K562 (cell line): Measurements from ENCODE around the gene ZDHHC14. TPM values are rescaled to one million over a fixed set of nuclear protein-coding genes. Genes with fewer than 3 reads are reported as not detected.

Experiments
- ARNT ChIP-seq, 2 experiments: fragments of 450-650 bp; IDR thresholded peaks; 2 replicates each; pipeline ENCODE4 v1.6.1; 2016; ENCODE audit warnings: mild to moderate bottlenecking in 1 of 2
- CTBP1 ChIP-seq: fragments of 450-650 bp; IDR thresholded peaks from 2 replicates; pipeline ENCODE4 v1.6.1; 2016; ENCODE audit warnings: borderline replicate concordance
- FOSL1 ChIP-seq: fragments of 200-800 bp; sonication (Bioruptor generic); conservative IDR thresholded peaks from 2 replicates; pipeline ENCODE4 v1.6.1; 2016; ENCODE audit warnings: missing genetic modification characterization, missing compliant biosample characterization
- GABPA ChIP-seq: fragments of 200-800 bp; sonication (Bioruptor generic); conservative IDR thresholded peaks from 2 replicates; pipeline ENCODE4 v1.6.1; 2016; ENCODE audit warnings: low read depth, missing genetic modification characterization, missing compliant biosample characterization
- HDGF ChIP-seq: fragments of 450-650 bp; IDR thresholded peaks from 2 replicates; pipeline ENCODE4 v1.6.1; 2016
- MECOM ChIP-seq: fragments of 250-450 bp; sonication (Bioruptor Pico); IDR thresholded peaks from 2 replicates; pipeline ENCODE4 v1.8.0; 2022; ENCODE audit warnings: inconsistent platforms
- NR2C2 ChIP-seq, 2 experiments: fragments of 200-800 bp in 1 of 2; sonication (Bioruptor generic) in 1 of 2; sonication (generic) in 1 of 2; formaldehyde crosslinking in 1 of 2; IDR thresholded peaks; 2 replicates each; pipeline versions ENCODE4 v1.6.1 to v1.8.0; 2016 to 2022; ENCODE audit warnings: mild to moderate bottlenecking in 1 of 2, missing compliant biosample characterization in 1 of 2, missing genetic modification characterization in 1 of 2, missing genetic modification reagents in 1 of 2
- OTX1 ChIP-seq: fragments of 450-650 bp; formaldehyde crosslinking; IDR thresholded peaks from 2 replicates; pipeline ENCODE4 v1.4.0; 2022; ENCODE audit warnings: mild to moderate bottlenecking
- RBBP5 ChIP-seq: fragments of 200-600 bp; sonication (generic); IDR thresholded peaks from 2 replicates; pipeline ENCODE4 v1.6.1; 2012; ENCODE audit warnings: borderline replicate concordance, mild to moderate bottlenecking, low read length, control low read depth, inconsistent platforms; ENCODE audit not compliant: insufficient read depth, poor library complexity, severe bottlenecking
- ZC3H11A ChIP-seq: IDR thresholded peaks from 2 replicates; pipeline ENCODE4 v1.6.1; 2012; ENCODE audit warnings: low read depth, low read length, improper control_type of control experiment
- ZKSCAN3 ChIP-seq: fragments of 250-450 bp; sonication (Bioruptor Pico); IDR thresholded peaks from 2 replicates; pipeline ENCODE4 v1.4.0; 2020
- ZNF584 ChIP-seq: fragments of 200-800 bp; sonication (Bioruptor generic); IDR thresholded peaks from 2 replicates; pipeline ENCODE4 v1.6.1; 2016; ENCODE audit warnings: low read depth, mild to moderate bottlenecking, missing genetic modification characterization, missing compliant biosample characterization
- ZNF717 ChIP-seq: fragments of 250-450 bp; sonication (Bioruptor Pico); IDR thresholded peaks from 2 replicates; pipeline ENCODE4 v1.5.0; 2021
- ZSCAN29 ChIP-seq: fragments of 450-650 bp; IDR thresholded peaks from 2 replicates; pipeline ENCODE4 v1.6.1; 2017
- polyA plus RNA-seq, 8 experiments: library from polyadenylated mRNA; depleted of rRNA in 4 of 8; stranded (reverse) in 5 of 8; unstranded in 3 of 8; fragments of >200 nt; fragmentation: Nextera tagmentation in 2 of 8; fragmentation: Illumina TruSeq in 1 of 8; extraction: Ambion mirVana in 2 of 8; extraction: Trizol in 1 of 8; gene quantifications; 2 replicates each; pipeline versions ENCODE4 v1.2.1 to v1.2.3, GENCODE V29; 2011 to 2014; ENCODE audit warnings: inconsistent platforms in 1 of 8, missing spikeins in 1 of 8
- total RNA-seq, 7 experiments: library from RNA; depleted of rRNA in 6 of 7; stranded (reverse); fragments of >200 nt in 6 of 7; fragmentation: Illumina TruSeq in 2 of 7; extraction: Trizol in 2 of 7; gene quantifications; 2 replicates each; pipeline versions ENCODE4 v1.2.1 to v1.2.3, GENCODE V29; 2011 to 2021; ENCODE audit warnings: low replicate concordance in 1 of 7
- TF ChIP-seq, protein P1 (sequence below): fragments of 250-450 bp; sonication (Bioruptor Pico); IDR thresholded peaks from 2 replicates; pipeline ENCODE4 v1.9.0; 2021; ENCODE audit warnings: mild to moderate bottlenecking, inconsistent platforms
- TF ChIP-seq, protein P2 (sequence below): sonication (generic); formaldehyde crosslinking; IDR thresholded peaks from 2 replicates; pipeline ENCODE4 v1.9.0; 2022; ENCODE audit warnings: mild to moderate bottlenecking, missing genetic modification reagents
- TF ChIP-seq, protein P3 (sequence below): fragments of 450-650 bp; IDR thresholded peaks from 2 replicates; pipeline ENCODE4 v1.6.1; 2016; ENCODE audit warnings: borderline replicate concordance
- TF ChIP-seq, protein P4 (sequence below), 2 experiments: fragments of 450-650 bp; conservative IDR thresholded peaks; 2 replicates each; pipeline ENCODE4 v1.6.1; 2017; ENCODE audit warnings: mild to moderate bottlenecking in 2 of 2, moderate library complexity in 2 of 2

ZDHHC14 gene
- total and polyA plus RNA-seq, 9 of the 15 experiments (the other 6 are each of a cell fraction or from before 2014, with no cell fraction given), result 0.92 to 23.1 (median 13.8) TPM

DNA sequence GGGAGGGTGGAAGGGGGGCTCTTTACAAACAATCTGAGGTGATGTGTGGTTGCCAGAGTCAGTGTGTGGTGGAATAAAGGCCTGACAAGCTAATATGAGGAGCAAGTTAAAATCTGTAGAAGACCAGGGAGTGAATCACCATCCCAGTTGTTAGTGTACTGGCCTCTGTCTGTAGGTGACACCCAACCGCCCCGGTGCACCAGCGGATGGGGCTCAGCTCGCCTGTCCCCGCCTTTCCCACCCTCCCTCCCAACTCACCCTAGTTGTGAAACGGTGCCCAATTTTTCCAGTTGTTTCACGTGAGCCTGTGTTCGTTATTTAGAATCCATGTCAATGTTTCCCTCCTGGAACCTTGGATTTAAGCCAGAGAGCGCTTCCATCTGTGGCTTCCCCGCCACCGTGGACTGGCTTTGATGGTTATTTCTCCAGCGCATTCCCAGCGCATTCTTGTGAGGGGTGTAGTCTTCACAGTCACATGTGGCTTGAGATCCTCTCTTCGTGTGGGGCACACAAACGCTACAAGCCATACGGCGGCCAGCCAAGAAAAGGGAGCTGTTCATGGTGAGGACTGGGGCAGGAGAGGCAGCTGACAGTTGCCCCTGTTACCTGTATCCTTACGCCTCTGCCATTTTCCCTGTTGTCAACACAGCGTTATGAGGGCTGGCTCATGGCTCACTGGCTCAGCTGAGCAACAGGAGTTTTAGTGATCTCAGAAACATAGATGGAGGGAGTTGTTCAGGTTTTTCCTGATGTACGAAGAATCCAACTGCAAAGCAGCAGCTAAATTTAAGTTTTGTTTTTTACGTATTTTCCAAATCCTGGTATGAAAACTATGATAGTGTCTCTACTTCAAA is 137.6 kb downstream of the ZDHHC14 start (continued):
- TF ChIP-seq MECOM (CRISPR knock-in tag) (peak; percentile 82; the same call in 1 of the 2 replicates), ZNF584 (CRISPR knock-in tag) (peak; percentile 35), ZKSCAN3 (CRISPR knock-in tag) (no peak), ZC3H11A (no peak), GABPA (tag) (0 out of 2 replicates have a peak, but pooled peaks have one; percentile 26), FOSL1 (peak; percentile 57), RBBP5 (peak; percentile 66), ZNF717 (CRISPR knock-in tag) (no peak), CTBP1 (peak; percentile 75; the same call in 1 of the 2 replicates), OTX1 (no peak), ARNT (IDR thresholded peaks at IDR 0.05) (peak in 1 of 2 experiments; percentile 75; a peak in 2 of 4 replicates), NR2C2 (CRISPR knock-in tag; IDR thresholded peaks at IDR 0.05) (no peak), NR2C2 (tag; IDR thresholded peaks at IDR 0.05) (peak; percentile 48; the same call in 1 of the 2 replicates), ZSCAN29 (peak; percentile 26; the same call in 1 of the 2 replicates), HDGF (no peak)
- TF ChIP-seq, protein P1, sequence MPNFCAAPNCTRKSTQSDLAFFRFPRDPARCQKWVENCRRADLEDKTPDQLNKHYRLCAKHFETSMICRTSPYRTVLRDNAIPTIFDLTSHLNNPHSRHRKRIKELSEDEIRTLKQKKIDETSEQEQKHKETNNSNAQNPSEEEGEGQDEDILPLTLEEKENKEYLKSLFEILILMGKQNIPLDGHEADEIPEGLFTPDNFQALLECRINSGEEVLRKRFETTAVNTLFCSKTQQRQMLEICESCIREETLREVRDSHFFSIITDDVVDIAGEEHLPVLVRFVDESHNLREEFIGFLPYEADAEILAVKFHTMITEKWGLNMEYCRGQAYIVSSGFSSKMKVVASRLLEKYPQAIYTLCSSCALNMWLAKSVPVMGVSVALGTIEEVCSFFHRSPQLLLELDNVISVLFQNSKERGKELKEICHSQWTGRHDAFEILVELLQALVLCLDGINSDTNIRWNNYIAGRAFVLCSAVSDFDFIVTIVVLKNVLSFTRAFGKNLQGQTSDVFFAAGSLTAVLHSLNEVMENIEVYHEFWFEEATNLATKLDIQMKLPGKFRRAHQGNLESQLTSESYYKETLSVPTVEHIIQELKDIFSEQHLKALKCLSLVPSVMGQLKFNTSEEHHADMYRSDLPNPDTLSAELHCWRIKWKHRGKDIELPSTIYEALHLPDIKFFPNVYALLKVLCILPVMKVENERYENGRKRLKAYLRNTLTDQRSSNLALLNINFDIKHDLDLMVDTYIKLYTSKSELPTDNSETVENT (CRISPR knock-in tag), result 0 out of 2 replicates have a peak, but pooled peaks have one; percentile 31
- TF ChIP-seq, protein P2, sequence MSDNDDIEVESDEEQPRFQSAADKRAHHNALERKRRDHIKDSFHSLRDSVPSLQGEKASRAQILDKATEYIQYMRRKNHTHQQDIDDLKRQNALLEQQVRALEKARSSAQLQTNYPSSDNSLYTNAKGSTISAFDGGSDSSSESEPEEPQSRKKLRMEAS (CRISPR knock-in tag), result peak; percentile 74
- TF ChIP-seq, protein P3, sequence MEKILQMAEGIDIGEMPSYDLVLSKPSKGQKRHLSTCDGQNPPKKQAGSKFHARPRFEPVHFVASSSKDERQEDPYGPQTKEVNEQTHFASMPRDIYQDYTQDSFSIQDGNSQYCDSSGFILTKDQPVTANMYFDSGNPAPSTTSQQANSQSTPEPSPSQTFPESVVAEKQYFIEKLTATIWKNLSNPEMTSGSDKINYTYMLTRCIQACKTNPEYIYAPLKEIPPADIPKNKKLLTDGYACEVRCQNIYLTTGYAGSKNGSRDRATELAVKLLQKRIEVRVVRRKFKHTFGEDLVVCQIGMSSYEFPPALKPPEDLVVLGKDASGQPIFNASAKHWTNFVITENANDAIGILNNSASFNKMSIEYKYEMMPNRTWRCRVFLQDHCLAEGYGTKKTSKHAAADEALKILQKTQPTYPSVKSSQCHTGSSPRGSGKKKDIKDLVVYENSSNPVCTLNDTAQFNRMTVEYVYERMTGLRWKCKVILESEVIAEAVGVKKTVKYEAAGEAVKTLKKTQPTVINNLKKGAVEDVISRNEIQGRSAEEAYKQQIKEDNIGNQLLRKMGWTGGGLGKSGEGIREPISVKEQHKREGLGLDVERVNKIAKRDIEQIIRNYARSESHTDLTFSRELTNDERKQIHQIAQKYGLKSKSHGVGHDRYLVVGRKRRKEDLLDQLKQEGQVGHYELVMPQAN, result peak; percentile 77; the same call in 1 of the 2 replicates
- TF ChIP-seq, protein P4, sequence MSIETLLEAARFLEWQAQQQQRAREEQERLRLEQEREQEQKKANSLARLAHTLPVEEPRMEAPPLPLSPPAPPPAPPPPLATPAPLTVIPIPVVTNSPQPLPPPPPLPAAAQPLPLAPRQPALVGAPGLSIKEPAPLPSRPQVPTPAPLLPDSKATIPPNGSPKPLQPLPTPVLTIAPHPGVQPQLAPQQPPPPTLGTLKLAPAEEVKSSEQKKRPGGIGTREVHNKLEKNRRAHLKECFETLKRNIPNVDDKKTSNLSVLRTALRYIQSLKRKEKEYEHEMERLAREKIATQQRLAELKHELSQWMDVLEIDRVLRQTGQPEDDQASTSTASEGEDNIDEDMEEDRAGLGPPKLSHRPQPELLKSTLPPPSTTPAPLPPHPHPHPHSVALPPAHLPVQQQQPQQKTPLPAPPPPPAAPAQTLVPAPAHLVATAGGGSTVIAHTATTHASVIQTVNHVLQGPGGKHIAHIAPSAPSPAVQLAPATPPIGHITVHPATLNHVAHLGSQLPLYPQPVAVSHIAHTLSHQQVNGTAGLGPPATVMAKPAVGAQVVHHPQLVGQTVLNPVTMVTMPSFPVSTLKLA (conservative IDR thresholded peaks at IDR 0.05), result peak; percentile 62 to 77
